SU-DHL-6 (cell line): ENCODE data around the gene ST6GALNAC3.

Experiments
- CTCF ChIP-seq: fragments of 200-600 bp; sonication (generic); IDR thresholded peaks from one replicate; pipeline ENCODE4 v1.5.1; 2017; ENCODE audit warnings: antibody characterized with exemption, mild to moderate bottlenecking, low read length, moderate library complexity; ENCODE audit not compliant: insufficient read depth, poor library complexity, severe bottlenecking
- EZH2phosphoT487 ChIP-seq: fragments of 200-600 bp; sonication (generic), shearing (Covaris generic); conservative IDR thresholded peaks from 2 replicates; pipeline ENCODE4 v1.6.1; 2018; ENCODE audit warnings: mild to moderate bottlenecking, antibody characterized with exemption, low read length, moderate library complexity, mixed read lengths

GRCh38 chr1:76640092-76640491 is 565.5 kb downstream of the ST6GALNAC3 start:
- TF ChIP-seq CTCF: no peak
- TF ChIP-seq EZH2phosphoT487: no peak
